Sigmoid colon (tissue), 7 donors: Measurements from ENCODE around the gene COL4A4. TPM values are rescaled to one million over a fixed set of nuclear protein-coding genes. Genes with fewer than 3 reads are reported as not detected.

Source experiments
- DNase-seq: peaks from one replicate; pipeline ENCODE4 v3.0.0-alpha.2; 2019
- H3K27ac ChIP-seq, 4 donors: fragments of 200-600 bp; sonication (generic); one replicate each; pipeline ENCODE4 v1.5.1; 2016 to 2019; ENCODE audit warnings: mild to moderate bottlenecking in 1 of 4
- H3K27me3 ChIP-seq, 3 donors: fragments of 200-600 bp; sonication (generic); one replicate each; pipeline ENCODE4 v1.5.1; 2019; ENCODE audit warnings: mild to moderate bottlenecking in 1 of 3
- H3K36me3 ChIP-seq, 4 donors: fragments of 200-600 bp; sonication (generic); one replicate each; pipeline ENCODE4 v1.5.1; 2016 to 2019
- H3K4me1 ChIP-seq, 4 donors: fragments of 200-600 bp; sonication (generic); one replicate each; pipeline ENCODE4 v1.5.1; 2017 to 2019
- H3K4me3 ChIP-seq, 4 donors: fragments of 200-600 bp; sonication (generic); one replicate each; pipeline ENCODE4 v1.5.1; 2017 to 2019; ENCODE audit warnings: mild to moderate bottlenecking in 2 of 4, moderate library complexity in 1 of 4
- H3K9me3 ChIP-seq, 4 donors: fragments of 200-600 bp in 3 of 4; sonication (generic) in 3 of 4; one replicate each; pipeline versions ENCODE4 v1.5.1 to v1.6.1; 2013 to 2019
- CTCF ChIP-seq, 4 experiments: fragments of 450-650 bp in 3 of 4; fragments of 200-600 bp in 1 of 4; IDR thresholded peaks; one replicate each; pipeline ENCODE4 v1.5.1; 2016 to 2019; ENCODE audit warnings: antibody characterized with exemption in 4 of 4, mild to moderate bottlenecking in 3 of 4, moderate library complexity in 2 of 4
- EP300 ChIP-seq, 4 donors: sonication (generic); formaldehyde crosslinking; IDR thresholded peaks; one replicate each; pipeline ENCODE4 v1.6.1; 2017; ENCODE audit warnings: antibody characterized with exemption in 4 of 4
- POLR2A ChIP-seq, 2 donors: fragments of 450-650 bp; IDR thresholded peaks; one replicate each; pipeline ENCODE4 v1.6.1; 2016; ENCODE audit warnings: antibody characterized with exemption in 2 of 2, mild to moderate bottlenecking in 2 of 2, moderate library complexity in 2 of 2
- POLR2AphosphoS5 ChIP-seq, 4 donors: sonication (generic); formaldehyde crosslinking; IDR thresholded peaks; one replicate each; pipeline ENCODE4 v1.6.1; 2017; ENCODE audit warnings: antibody characterized with exemption in 4 of 4
- WGBS, 2 donors: extraction: QIAGEN DNeasy Blood & Tissue Kit; methylation state at CpG; one replicate each; pipeline ENCODE4 v1.1.7; 2013; 5-methylcytosine and 5-hydroxymethylcytosine counted together
- intact Hi-C: fragments of 100-400 bp; cut with DNase I; formaldehyde crosslinking; loops from one replicate; pipeline ENCODE4 v1.15.1; 2023
- polyA plus RNA-seq, 3 donors: library from polyadenylated mRNA; stranded (reverse); fragments of 200-250 nt; gene quantifications; one replicate each; pipeline ENCODE4 v1.2.3, GENCODE V29; 2013
- total RNA-seq, 4 donors: library from RNA; depleted of rRNA; stranded (reverse); fragments of >200 nt; gene quantifications; one replicate each; pipeline ENCODE4 v1.1.0, GENCODE V29; 2016
- donor health status: healthy with polysubstance abuse.
- donor health status: Bipolar disorder and iron deficiency.
- donor health status: healthy.

COL4A4 gene
- total and polyA plus RNA-seq, 7 donors: 0.49 to 1.6 (median 1.2) TPM; not detected in 2

GRCh38 chr2:227154986-227155774 lies 8.8 kb downstream of the COL4A4 start:
- H3K36me3 ChIP-seq: no peaks in the 10 kb centered on the region
- H3K4me3 ChIP-seq: no peak overlapping the region
- WGBS, 2 donors: 84 to 87% methylated on average over 6 of the region's 6 CpGs
- intact Hi-C loops: no loop called here
- peak overlapping the region in 1 of 4 donors; percentile 3 for H3K27ac ChIP-seq
- no peaks in the 10 kb centered on the region for H3K9me3 ChIP-seq
- H3K27me3 ChIP-seq: no peaks in the 10 kb centered on the region
- no peak for DNase-seq
- H3K4me1 ChIP-seq: no peaks in the 10 kb centered on the region
- no peak for TF ChIP-seq POLR2A (IDR thresholded peaks at IDR 0.05)
- TF ChIP-seq POLR2AphosphoS5 (IDR thresholded peaks at IDR 0.05): no peak
- no peak for TF ChIP-seq CTCF (IDR thresholded peaks at IDR 0.05)
- TF ChIP-seq EP300 (IDR thresholded peaks at IDR 0.05): no peak

DNA sequence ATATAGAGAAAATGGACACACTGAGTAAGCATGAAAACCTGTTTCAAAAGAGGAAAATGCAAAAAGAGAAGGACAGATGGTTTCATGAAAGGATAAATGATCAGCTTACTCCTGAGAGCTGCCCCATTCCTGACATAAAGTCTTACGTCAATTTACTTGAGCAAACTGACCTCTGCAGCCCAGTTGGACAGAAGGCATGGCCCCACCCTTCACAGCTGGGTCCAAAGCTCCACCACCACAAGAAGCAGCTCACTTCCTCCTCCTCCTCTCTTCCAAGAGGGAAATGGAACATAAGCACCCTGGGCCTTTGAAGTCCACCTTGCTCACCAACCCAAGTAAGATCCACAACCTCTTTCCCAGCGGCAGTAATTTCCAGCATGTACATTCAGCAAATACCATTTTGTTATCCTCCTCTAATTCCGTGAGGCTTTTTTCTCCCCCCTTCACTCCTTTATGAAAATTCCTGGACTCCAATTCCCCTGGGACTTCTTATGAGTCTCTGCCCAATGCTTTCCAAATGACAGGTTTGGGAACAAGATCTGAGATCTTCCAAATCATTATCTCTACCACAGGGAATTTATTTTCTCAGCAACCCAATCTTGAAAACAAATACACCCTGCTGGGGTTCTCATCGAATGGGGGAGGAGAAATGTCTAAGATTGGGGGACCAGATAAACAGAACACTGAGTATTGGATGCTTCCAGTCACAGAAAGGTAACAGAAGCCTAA lies 10.1 kb downstream of the COL4A4 start:
- no peak for DNase-seq

GRCh38 chr2:227153307-227153706 lies 10.7 kb downstream of the COL4A4 start:
- H3K4me3 ChIP-seq: no peak overlapping the region
- H3K27ac ChIP-seq: no peak overlapping the region
- H3K36me3 ChIP-seq: no peaks in the 10 kb centered on the region
- no peak for DNase-seq
- 72 to 89% methylated on average over 4 of the region's 4 CpGs for WGBS, 2 donors
- H3K9me3 ChIP-seq: no peaks in the 10 kb centered on the region
- TF ChIP-seq POLR2AphosphoS5 (IDR thresholded peaks at IDR 0.05) (no peak), EP300 (IDR thresholded peaks at IDR 0.05) (no peak), POLR2A (IDR thresholded peaks at IDR 0.05) (no peak), CTCF (IDR thresholded peaks at IDR 0.05) (no peak)
- H3K4me1 ChIP-seq: no peaks in the 10 kb centered on the region
- intact Hi-C loops: no loop called here
- no peaks in the 10 kb centered on the region for H3K27me3 ChIP-seq

More for the DNA sequence above, 10.1 kb downstream of the COL4A4 start:
- Histone ChIP-seq H3K9me3 (no peaks in the 10 kb centered on the region), H3K27ac (no peak overlapping the region), H3K4me3 (no peak overlapping the region), H3K4me1 (no peaks in the 10 kb centered on the region), H3K27me3 (no peaks in the 10 kb centered on the region), H3K36me3 (no peaks in the 10 kb centered on the region)
- TF ChIP-seq POLR2AphosphoS5 (IDR thresholded peaks at IDR 0.05): no peak
- no peak for TF ChIP-seq CTCF (IDR thresholded peaks at IDR 0.05)
- no peak for TF ChIP-seq POLR2A (IDR thresholded peaks at IDR 0.05)
- no peak for TF ChIP-seq EP300 (IDR thresholded peaks at IDR 0.05)
- intact Hi-C loops: no loop called here
- WGBS, 2 donors: 68 to 77% methylated on average over 4 of the region's 4 CpGs

- H3K4me1 ChIP-seq: no peaks in the 10 kb centered on the region
- intact Hi-C loops: no loop called here
- DNase-seq: no peak
- TF ChIP-seq CTCF (IDR thresholded peaks at IDR 0.05): no peak
- no peak for TF ChIP-seq POLR2AphosphoS5 (IDR thresholded peaks at IDR 0.05)
- no peak for TF ChIP-seq EP300 (IDR thresholded peaks at IDR 0.05)
- TF ChIP-seq POLR2A (IDR thresholded peaks at IDR 0.05): no peak
- no peaks in the 10 kb centered on the region for H3K9me3 ChIP-seq
- no peaks in the 10 kb centered on the region for H3K27me3 ChIP-seq
- whole genome bisulfite sequencing, 2 donors: 95 to 96% methylated on average over 2 of the region's 2 CpGs
- H3K36me3 ChIP-seq: no peaks in the 10 kb centered on the region
- H3K27ac ChIP-seq: peak overlapping the region in 1 of 4 donors; percentile 13
- H3K4me3 ChIP-seq: no peak overlapping the region
Observed at GRCh38 chr2:227152093-227152766, 11.8 kb downstream of the COL4A4 start.
